NCI-H128 (cell line): Measurements from ENCODE around the gene IFIT5.
"Not testable (repeated sequence)": the region's sequence is repeated elsewhere in the genome, so short reads cannot be mapped to it uniquely, and the experiment has no call there.

Source experiments
- DNase-seq: peaks from one replicate; lab custom pipeline; 2025; ENCODE audit not compliant: unreplicated experiment; lab: John Stamatoyannopoulos, UW

The IFIT5 gene

DNA sequence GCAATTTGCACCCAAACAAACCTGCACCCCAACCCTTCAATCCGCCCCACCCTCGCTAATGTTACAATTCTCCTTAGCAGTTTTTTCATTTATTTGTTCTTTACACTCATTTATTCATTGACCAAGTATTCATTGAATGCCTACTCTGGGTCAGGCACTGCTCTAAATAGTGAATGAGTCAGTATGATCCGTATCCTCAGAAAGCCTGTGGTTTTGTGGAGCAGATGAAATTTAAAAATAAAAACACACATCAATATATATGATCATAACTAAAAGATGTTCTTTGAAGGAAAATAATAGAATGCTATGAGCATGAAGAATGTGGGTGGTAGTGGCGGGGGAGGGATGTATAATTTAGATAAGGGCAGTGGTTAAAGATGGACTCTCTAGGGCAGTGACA, 13.3 kb downstream of the IFIT5 start:
- no peak for DNase-seq

DNA sequence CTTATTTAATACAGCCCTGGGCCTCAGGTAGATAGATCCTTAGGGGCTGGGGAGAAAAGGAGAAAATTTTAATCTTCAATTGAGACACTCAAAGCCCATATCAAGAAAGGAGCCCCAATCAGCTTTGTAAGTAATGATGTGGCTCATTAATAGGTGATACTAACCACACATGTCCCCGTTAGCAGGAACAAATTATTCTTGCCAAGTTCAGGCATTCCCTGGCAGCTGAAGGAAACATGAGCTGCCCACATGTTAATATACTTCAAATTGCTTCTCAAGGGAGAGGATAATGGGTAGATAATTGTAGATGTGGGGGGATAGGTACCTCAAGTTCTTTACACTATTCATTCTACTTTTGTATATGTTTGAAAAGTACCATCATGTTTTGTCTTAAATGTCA, 14.5 kb downstream of the IFIT5 start:
- no peak for DNase-seq

DNA sequence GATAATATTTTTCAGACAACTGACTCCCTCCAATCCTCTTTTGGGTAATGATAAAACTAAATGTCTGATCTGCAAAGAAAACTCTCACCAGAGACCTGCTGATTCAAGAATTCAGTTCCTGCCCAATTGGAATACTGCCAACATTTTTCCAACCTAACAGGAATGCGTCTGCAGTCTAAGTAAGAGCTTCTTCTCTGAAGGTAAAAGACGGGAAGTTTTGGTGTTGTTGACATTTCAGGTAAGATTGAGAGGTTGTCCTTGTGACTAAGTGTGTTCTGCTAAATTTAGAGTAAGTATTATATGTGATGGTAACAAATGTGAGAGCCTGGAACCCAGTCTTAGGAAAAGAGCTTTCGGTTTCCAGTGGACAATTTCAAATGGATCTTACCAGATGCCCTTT, 17.6 kb downstream of the IFIT5 start:
- no peak for DNase-seq

DNA sequence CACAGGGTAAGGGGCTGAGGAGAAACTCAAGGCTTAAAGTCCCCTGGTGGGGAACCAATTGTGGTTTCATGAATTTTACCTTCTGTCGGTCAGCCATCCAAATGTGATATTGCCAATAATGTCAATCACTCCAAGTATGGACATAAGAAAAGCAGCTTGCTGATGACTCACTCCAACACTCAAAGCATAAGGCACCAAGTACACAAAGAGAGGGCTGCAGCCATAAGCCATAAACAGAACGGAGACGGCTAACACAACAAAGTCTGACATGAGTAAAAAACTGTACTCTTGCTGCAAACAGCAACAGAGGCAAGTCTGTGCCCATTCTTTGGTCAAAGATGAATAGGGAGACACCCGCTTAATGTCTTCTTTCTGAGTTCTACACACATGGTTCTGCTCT, 24.2 kb downstream of the IFIT5 start:
- DNase-seq, result no peak

DNA sequence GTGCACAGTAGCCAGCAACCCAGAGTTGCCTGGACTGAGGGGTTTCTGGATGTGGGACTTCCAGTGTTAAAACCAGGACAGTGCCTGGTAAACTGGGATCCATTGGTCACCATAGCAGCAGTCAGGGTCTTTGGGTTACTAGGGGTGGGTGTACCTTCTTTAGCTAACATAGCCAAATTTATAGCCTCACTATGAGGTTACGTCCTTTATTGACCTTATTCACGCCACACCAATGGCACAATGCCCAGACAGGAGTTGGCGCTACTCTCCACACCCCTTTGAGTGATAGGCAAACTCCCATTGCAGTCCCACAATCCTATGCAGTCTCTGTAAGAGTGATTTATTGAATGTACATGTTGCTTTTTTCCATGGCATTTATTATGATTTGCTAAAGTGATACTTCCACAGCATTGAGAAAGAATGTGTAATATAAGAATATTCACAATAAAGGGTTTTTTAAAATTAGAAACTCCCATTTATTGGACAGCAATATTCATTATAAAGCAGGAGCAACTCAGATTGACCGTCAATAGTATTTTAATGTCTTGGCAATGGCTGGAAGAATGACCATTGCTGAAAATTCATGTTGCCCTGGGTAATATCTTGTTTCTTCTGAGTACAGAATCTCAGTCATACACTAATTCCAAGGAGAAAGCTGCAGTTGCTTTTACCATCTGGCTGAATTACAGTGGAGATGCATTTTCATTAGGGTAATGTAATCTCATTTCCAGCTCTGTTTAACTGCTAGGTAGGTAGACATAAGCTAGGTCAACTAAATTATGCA, 26.1 kb downstream of the IFIT5 start:
- no peak for DNase-seq

DNA sequence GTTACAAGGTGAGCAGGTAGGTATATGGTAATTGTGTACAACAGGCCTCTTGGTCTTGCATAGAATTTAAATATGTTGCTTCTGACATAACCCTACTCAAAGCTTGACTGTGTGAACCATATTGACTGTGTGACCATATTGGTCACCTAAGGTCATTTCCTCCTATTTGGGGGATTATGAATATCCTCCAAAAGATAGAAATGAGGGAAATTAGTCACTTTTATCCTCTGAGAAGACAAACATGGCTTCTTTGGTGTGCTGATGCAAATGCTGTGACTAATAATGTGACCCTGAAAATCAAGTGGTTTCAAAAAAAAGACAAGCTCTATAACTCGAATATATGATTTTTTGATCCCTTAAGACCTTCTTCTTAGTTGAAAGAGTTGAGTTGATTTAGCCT, 27.9 kb downstream of the IFIT5 start:
- no peak for DNase-seq

DNA sequence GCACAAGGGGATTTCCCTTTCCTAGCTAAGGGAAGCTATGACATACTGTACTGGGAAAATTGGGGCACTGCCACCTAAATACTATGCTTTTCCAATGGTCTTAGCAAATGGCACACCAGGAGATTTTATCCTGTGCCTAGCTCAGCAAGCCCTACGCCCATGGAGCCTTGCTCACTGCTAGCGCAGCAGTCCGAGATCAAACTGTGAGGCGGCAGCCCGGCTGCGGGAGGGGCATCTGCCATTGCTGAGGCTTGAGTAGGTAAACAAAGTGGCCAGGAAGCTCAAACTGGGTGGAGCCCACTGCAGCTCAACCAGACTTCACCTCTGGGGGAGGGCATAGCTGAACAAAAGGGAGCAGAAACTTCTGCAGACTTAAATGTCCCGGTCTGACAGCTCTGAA, 30.5 kb downstream of the IFIT5 start:
- not testable (repeated sequence) for DNase-seq

DNA sequence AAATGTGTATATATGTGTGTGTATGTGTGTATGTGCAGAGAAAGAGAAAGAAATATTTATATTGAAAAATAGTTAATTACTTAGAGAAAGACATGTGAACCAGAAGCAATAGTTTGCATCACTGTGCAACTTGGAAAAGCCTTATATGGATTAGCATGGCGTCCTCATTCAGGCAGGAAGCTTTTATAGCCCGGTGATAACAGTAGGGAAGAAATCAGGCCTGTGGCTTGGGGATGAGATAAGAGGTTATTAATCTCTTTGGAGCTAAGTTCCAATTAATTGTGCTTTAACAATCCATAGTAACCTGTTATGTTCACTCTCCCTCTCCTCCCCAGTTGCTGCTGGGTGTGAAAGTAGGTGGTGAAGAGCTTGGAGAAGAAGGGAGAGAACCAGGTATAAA, 36.5 kb downstream of the IFIT5 start:
- DNase-seq, result no peak

DNA sequence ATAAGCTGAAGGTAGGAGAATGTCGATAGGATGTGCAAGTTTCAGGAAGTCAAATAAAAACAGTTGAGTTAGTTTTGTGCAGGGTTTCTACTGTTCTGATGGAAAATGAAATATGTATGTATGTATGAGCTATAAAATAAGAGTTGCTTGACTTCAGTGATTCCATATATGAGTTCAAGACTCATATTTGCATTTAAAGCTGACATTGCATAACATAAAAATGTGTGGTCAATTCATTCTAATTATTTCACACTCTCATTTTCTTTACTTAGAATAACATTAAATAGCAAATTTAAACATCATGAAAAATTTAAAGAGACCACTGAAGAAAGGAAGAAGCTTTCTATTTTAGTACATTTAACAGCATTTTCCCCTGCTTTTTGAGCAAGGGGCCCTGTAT, 37.8 kb downstream of the IFIT5 start:
- DNase-seq, result no peak

DNA sequence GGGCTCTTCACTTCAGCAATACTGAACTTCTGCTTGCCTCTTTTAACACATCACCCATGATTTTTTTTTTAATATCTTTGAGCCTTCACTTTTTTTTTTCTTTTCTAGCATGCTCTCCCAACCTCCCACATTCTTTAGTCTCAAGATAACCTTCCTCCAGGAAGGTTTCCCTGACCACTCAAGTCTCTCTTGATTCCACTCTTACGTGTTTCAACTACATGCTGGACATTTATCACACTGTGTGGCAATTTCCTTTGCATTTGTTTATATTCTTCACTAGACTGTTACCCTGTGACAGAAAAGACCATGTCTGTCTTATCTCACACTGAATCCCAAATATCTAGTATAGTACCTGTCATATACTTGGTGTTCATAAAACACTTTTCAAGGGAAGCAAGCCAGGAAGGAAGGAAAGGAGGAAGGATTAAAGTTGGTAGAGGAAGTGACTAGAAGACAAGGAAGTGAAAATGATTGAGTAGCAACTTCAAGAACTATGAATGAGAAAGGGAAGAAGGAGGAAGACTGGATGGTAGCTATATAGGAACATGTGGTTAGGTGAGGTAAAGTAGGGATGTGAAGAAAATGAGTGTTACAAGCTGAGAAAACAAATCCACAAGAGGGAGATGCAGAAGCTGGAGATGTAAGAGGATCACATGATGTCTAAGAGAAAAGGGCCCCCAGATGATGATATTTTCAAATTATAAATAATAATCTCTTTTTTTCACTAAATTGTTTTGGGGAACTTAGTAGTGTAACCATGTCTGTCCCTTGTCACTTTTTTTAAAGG, 40.4 kb downstream of the IFIT5 start:
- DNase-seq, result no peak

DNA sequence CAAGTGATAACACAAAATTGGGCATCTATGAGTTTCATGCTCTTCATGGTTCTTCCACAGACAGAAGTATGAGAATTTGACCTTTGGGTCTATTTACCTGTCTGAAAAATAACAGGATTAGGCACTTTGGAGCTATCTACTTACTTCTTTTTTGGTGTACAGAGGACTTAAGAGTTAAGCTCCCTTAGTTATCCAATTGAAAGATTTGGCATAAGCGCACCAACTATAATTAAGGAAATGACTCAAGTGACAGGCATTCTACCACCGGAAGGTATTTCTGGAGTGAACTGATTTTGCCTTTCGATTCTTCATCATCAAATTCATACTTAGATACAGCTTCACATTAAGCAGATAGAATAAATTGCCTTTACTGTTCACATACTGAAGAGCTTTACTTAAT, 43.9 kb downstream of the IFIT5 start:
- no peak for DNase-seq

DNA sequence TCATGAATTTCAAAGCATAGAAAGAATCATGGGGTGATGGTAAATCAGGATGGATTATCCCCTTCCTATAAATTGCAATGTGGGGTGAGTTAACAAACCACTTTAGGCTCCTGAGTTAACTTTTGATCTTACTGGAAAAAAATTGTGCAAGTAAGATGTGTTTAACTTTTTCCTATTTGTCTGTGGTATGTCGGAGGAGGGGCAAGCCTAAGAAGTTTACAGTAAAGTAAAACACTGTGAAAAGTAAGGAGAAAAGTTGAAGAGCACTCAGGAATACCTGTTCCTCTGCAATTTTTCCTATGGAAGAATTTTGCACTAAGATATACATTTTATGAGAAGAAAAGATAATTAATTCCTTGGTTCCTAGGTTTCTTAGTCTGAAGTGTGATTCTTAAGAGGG, 44.4 kb downstream of the IFIT5 start:
- DNase-seq, result no peak

DNA sequence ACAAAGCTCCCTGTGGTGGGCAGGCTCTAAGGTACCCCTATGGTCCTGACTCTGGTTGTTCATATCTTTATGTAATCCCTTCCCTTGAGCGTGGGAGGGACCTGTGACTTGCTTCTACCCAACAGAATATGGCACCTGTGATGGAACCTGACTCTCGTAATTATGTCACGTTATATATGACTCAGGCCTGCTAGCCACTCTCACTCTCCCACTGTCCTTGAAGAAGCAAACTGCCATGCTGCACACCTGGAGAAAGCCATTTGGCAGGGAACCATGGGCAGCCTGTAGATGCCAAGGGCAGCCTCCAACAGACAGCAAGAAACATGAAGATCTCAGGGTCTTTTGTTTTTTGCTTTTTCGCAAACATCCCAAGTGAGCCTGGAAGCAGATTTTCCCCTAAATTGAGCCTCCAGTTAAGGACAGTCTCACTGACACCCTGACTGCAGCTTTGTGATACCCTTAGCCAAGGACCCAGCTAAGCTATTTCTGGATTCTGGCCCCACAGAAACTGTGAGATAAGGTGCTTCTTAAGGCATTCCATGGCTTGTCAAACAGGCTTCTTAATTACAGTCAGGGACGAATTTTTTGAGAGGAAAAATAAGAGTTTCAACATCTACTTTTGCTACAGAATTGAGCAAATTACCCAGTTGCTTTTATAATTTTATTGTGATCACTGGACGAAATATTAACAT, 49.6 kb downstream of the IFIT5 start:
- no peak for DNase-seq

DNA sequence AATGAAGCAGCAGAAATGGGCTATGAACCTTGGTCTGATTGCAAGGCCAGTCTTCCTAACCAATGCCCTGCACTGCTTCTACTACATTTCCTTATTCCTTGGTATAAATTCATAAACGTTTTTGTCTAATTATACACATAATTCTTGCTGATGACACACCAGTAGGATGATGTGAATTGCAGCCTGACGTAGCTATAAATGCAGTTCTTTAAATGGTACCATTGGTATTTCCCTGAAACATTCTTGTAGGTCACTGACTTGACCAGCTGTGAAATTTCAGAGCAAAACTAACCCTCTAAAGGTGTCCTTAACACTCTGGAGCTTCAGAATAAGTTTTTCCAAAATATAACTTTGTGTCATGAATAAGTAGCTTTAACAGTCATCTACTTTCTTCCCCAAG, 50.8 kb downstream of the IFIT5 start:
- no peak for DNase-seq

DNA sequence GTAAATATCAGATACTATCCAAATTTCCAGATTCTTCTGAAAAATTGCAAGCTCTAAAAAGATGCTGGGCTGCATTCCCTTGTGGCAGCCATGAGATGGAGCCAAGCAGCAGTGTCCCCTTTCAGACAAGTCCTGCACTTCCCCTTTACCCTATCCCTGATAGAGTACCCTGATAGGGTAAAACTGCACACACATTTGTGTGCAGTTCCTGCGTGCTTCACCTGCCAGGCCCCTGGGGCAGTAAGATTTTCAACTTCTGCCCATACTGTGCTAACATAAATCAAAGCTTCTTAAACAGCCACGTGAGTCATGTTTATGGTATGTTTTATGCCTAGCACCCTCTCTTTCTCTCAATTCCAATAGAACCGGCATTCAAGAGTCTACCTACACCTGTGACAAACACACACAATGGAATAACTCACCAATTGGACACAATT, 52.2 kb downstream of the IFIT5 start:
- no peak for DNase-seq

DNA sequence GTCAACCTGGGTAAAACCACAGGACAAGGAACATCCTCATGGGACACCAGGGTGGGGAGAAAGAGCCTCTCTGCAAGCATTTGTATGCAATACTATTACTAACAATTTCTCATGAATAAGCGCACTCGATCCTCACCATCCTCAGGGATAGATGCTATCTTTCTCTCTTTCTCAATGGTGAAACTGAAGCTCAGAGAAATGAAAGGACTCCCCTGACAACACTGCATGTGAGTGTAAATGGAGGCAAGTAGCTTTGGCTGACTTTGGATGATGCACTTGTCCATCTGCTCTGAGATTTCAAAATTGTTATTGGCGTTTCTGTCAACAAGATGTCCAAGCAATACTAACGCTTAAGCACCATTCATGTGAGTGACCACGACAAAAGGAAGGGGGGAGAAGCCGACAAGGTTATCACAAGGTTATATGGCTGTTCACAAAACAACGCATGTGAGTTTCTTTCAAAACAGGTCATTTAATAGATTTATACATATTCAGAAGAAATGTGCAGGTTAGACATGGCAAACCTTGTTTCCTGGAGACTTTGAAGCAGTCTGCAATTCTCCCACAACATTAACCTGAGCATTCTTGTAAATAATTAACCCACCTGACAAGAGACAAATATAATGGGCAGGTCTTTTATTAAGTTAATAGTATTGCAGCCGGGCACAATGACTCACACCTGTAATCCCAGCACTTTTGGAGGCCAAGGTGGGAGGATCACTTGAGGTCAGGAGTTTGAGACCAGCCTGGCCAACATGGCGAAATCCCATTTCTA, 54.0 kb downstream of the IFIT5 start:
- no peak for DNase-seq

DNA sequence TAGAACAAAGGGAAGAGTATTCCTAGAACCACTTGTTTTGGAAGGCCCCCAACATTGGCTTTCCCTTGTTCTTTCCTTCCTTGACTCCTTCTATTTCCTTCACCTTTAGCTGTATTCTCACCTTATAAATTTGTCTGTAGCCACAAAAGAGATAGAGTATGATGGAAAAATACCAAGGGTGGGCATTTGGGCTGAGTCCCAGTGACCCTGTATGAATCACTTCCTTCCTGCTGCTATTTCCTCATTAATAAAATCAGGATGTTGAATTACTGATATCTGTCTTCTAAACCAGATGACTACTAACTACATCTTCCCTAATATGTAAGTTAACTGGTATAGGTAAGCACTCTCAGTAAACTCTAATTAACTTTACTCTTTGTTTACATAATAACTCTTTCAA, 55.1 kb downstream of the IFIT5 start:
- no peak for DNase-seq
